GM21526 (cell line): ENCODE measurements around the gene ZFP42.
"Not testable (repeated sequence)": the region's sequence is repeated elsewhere in the genome, so short reads cannot be mapped to it uniquely, and the experiment has no call there.

Source experiments
- ATAC-seq: cut with Tn5 transposase; IDR thresholded peaks from one replicate; pipeline ENCODE4 v1.9.1; 2021; ENCODE audit warnings: moderate library complexity; ENCODE audit not compliant: unreplicated experiment, low FRiP score

ZFP42 gene

GRCh38 chr4:188018262-188018661 is 22.7 kb downstream of the ZFP42 start:
- no peak for ATAC-seq

DNA sequence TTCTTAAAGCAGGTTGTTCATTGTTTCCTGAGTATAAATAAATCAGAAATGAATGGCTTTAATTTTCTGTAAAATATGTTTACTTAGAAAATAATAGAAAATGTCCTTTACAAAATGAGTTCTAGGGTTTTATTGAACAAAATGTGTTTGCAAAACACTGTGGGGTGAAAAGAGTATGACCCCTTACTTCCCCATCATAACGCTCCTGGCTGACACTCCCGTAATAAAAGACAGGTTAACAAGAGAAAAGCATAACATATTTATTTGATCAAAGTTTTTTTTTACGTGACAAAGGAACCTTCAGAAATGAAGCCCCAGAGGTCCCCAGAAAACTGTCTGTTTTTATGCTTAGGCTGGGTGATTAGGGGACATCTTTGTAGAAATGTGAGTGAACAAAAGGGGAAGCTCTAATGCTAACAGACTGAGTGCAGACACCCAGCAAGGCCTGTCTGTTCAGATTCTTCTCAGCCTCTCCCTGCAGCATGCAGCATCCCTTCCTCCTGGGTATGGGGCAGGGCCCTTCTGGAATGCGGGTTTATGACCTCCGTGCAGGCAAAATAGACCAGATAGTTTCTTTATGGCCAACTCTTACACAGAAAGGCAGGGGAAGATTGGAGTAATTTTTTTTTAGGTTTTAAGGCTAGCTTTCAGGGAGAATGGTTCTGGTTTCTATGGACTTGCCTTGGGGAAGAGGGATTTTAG is 26.1 kb downstream of the ZFP42 start:
- ATAC-seq: no peak

GRCh38 chr4:188023682-188024081 is 28.1 kb downstream of the ZFP42 start:
- no peak for ATAC-seq

DNA sequence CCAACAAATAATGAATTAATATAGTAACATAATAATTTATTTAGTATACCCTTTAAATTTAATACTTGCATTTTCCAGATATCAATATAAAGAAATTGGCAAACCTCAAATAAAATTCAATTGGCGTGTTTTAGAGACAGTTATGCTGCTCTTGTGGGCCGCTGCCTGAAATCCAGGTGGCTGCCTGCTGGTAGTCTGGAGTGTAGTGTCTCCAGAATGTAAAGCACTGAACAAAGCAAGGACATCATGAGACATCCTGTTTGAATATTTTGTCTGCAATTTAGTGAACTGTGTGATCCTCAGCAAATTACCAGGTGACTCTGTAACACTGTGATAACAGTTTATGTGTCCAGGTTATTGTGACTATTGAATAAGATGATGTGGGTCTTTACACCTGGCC is 29.9 kb downstream of the ZFP42 start:
- ATAC-seq: no peak

- no peak for ATAC-seq
Observed at GRCh38 chr4:188029114-188029513, 33.5 kb downstream of the ZFP42 start.

GRCh38 chr4:188030401-188030800 is 34.8 kb downstream of the ZFP42 start:
- ATAC-seq: no peak

DNA sequence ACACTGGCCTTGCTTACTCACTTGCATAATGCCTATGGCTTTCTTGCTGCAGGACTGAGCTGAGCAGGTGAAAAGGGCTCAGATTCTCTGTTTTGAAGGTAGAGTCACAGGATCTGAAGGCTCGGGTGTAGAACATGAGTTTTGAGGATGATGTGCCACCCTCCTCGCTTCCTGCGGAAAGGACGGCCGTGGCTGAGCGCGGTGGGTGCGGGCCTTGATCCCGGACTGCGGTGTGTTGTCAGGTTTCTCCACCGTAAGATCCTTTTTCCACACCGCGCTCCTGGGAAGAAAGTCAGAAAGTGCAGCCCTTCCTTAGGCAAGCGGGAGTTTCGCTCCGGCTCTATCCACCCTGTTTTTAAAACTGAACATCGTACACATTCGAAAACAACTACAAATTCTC is 36.2 kb downstream of the ZFP42 start:
- ATAC-seq: no peak

DNA sequence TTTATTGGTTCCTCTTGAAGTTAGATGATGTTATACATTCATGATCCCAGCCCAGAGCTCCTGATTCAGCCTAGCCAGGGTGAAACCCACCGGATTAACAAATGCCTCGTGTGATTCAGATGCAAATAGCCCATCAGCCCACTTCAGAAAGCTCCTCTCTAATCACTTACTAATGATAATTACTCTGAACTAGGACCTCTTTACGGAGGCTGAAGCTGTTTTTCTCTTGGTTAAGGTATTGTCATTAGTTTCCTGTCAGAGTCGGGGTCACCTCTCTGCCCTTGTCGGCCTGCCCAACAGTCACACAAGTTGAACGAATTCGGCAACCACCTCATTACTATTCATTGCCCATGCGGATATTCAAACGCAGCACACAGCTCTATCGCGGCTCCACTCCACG is 36.6 kb downstream of the ZFP42 start:
- ATAC-seq: no peak

DNA sequence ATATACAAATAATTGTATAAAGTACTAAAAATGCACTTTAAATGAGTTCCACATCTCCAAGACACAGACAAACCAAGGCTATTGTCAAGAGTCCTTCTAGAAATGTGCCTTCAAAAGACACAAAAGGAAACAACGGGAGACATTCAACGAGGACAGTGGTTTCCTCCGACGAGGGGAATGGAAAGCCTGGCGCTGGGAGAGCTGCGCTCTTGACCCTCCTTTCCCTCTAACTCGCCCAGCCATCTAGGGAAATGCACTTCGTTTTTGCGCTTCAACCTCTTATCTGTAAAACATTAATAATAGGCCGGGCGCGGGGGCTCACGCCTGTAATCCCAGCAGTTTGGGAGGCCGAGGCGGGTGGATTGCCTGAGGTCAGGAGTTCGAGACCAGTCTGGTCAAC is 37.0 kb downstream of the ZFP42 start:
- no peak for ATAC-seq

GRCh38 chr4:188037003-188037713 is 41.6 kb downstream of the ZFP42 start:
- no peak for ATAC-seq

DNA sequence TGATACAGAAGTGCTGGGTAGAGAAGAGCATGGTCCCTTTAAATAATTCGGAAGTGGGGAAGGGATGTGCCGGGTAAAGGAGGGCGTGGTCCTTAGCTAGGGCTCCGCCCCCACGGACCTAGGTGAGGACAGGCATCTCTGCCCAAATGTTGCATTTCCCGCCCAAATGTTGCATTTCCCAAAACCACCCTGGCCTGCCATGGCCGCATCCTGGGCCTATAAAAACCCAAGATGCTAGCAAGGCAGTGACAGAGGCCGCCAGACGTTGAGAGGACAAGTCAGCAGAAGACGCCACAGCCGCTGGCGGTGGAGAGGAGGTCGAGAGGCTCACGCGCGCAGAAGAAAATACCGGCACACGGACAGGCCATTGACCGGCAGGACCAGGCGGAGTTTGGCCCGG is 46.1 kb downstream of the ZFP42 start:
- ATAC-seq: no peak

DNA sequence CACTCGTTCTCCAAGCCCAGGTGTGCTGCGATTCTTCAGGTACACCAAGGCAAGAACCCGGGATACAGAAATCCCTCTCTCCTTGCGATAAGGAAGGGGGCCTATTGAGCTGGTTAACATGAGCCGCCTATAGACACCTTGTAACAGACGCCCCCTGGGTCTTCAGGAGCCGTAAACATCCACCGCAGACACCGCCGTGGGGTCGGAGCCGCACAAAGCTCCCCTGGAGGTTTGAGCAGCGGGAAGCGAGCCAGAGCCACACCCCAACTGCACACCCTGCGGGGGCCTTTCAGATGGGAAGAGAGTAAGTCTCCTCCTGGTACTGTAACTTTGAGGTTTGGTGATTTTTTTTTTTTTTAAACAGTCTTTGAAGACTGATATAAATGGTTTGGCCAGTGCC is 46.6 kb downstream of the ZFP42 start:
- no peak for ATAC-seq

- ATAC-seq: no peak
Observed at GRCh38 chr4:188043154-188043553, 47.6 kb downstream of the ZFP42 start.

DNA sequence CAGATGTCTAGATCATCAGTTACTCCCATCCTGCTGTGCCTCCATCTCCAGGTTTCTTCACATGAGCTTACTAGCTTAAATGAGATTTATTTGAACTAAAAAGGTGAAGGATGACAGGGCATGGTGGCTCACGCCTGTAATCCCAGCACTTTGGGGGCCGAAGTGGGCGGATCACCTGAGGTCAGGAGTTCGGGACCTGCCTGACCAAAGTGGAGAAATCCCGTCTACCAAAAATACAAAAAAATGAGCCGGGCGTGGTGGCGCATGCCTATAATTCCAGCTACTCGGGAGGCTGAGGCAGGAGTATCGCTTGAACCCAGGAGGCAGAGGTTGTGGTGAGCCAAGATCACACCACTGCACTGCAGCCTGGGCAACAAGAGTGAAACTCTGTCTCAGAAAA is 49.9 kb downstream of the ZFP42 start:
- ATAC-seq: not testable (repeated sequence)

DNA sequence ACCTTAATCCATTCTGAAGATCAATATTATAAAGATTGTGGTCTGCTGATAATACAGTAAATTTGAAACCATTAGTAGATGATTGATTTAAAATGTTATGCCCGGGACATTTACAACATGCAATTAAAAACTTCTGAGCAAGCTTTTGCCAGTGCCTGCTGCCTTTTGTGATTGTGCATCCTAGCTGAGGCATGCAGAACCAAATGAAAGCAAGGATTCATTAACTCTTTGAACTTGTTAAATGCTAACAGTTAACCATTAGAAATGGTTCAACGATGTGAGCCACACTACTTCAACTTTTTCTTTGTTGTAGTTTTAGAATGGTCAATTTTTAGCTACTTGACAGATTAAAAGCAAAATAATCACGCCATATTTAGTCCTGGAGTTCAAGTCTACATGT is 51.1 kb downstream of the ZFP42 start:
- ATAC-seq: no peak

GRCh38 chr4:188053302-188053701 is 57.7 kb downstream of the ZFP42 start:
- ATAC-seq: no peak
